ENCODE results near the gene GJD2. TPM values are rescaled to one million over a fixed set of nuclear protein-coding genes. Genes with fewer than 3 reads are reported as not detected.

The GJD2 gene
- total and polyA plus RNA-seq, 2 of the 13 experiments (the other 11 are each of a cell fraction or from before 2014, with no cell fraction given), result not detected

- TF ChIP-seq ZBTB44 (CRISPR knock-in tag; IDR thresholded peaks at IDR 0.05), result no peak
- no peak for TF ChIP-seq BCLAF1 (IDR thresholded peaks at IDR 0.05)
- no peak for TF ChIP-seq SMAD3 (CRISPR knock-in tag; IDR thresholded peaks at IDR 0.05)
- no peak for TF ChIP-seq ZNF451 (CRISPR knock-in tag; IDR thresholded peaks at IDR 0.05)
- TF ChIP-seq MYC (CRISPR knock-in tag; IDR thresholded peaks at IDR 0.05; ENCODE audit: borderline replicate concordance), result no peak
- no peak for TF ChIP-seq NFE2L2 (IDR thresholded peaks at IDR 0.05; ENCODE audit: low read length)
- TF ChIP-seq KLF13 (CRISPR knock-in tag; IDR thresholded peaks at IDR 0.05), result no peak
- no peak for TF ChIP-seq JUNB (CRISPR knock-in tag; IDR thresholded peaks at IDR 0.05; ENCODE audit: borderline replicate concordance)
- TF ChIP-seq MTA1 (CRISPR knock-in tag; IDR thresholded peaks at IDR 0.05; ENCODE audit: borderline replicate concordance), result no peak
- TF ChIP-seq ZBTB14 (CRISPR knock-in tag; IDR thresholded peaks at IDR 0.05), result no peak
- TF ChIP-seq ZNF33B (CRISPR knock-in tag; IDR thresholded peaks at IDR 0.05), result no peak
- no peak for TF ChIP-seq ZNF343 (CRISPR knock-in tag; IDR thresholded peaks at IDR 0.05)
- TF ChIP-seq FOSL1 (CRISPR knock-in tag; IDR thresholded peaks at IDR 0.05; ENCODE audit: borderline replicate concordance), result no peak
These were observed 38.3 kb upstream of the GJD2 start (continued) for GRCh38 chr15:34793071-34793470.
